CD4-positive, alpha-beta T cell treated with Interleukin-17A for 1 hour (primary cell): ENCODE data around the gene HACE1.
"Not testable (repeated sequence)": the region's sequence is repeated elsewhere in the genome, so short reads cannot be mapped to it uniquely, and the experiment has no call there.

Source experiments
- DNase-seq: peaks from one replicate; pipeline ENCODE4 v3.0.0-alpha.2; 2020

Gene HACE1

DNA sequence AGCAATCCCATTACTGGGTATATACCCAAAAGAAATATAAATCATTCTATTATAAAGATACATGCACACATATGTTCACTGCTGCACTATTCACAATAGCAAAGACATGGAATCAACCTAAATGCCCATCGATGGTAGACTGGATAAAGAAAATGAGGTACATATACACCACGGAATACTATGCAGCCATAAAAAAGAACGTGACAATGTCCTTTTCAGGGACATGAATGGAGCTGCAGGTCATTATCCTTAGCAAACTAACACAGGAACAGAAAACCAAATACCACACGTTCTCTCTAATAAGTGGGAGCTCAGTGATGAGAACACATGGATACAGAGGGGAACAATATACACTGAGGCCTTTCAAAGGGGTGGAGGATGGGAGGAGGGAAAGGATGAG, 38.9 kb downstream of the HACE1 start:
- DNase-seq: not testable (repeated sequence)

DNA sequence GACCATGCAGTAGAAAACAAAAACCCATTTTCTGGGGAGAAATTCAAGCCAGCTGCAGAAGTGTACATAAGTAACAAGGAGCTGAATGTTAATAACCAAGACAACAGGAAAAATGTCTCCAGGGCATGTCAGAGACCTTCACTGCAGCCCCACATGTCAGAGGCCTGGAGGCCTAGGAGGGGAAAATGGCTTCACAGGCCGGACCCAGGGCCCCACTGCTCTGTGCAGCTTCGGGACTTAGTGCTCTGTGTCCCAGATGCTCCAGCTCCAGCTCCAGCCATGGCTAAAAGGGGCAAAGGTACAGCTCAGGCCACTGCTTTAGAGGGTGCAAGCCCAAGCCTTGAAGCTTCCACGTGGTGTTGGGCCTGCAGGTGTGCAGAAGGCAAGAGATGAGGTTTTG, 43.6 kb downstream of the HACE1 start:
- no peak for DNase-seq

GRCh38 chr6:104814743-104815142, 45.0 kb downstream of the HACE1 start:
- no peak for DNase-seq

DNA sequence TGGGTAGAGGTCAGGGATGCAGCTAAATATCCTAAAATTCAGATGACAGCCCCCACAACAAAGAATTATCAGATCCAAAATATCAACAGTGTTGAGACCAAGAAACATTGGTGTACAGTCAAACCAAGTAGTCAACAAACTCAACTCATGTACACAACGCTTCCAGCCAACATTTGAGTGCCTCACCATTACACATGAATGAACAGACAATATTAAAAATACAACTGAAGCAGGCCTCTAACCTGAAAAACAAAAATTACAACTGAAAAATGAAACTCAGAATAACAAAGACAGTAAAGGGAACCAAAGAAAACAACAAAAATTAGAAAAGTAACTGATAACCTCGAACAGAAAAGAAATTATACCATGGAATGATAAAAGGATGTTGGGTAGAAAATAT, 46.2 kb downstream of the HACE1 start:
- DNase-seq: no peak

DNA sequence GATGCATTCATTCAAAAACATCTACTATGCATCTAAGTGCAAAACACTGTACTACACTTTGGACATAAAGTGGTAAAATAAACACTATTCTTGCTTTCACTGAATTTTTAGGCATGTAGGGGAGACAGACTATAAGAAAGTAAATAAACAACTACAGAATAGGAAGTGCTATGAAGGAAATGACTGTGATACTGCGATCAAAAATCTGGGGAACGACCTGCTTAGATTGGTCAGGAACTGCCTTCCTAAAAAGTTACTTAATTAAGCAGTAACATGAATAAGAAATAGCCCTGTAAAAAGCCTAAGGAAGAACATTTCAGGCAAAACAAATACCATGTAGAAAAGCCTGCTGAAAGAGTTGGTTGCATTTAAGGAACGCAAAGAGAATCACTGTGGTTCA, 50.6 kb downstream of the HACE1 start:
- no peak for DNase-seq

DNA sequence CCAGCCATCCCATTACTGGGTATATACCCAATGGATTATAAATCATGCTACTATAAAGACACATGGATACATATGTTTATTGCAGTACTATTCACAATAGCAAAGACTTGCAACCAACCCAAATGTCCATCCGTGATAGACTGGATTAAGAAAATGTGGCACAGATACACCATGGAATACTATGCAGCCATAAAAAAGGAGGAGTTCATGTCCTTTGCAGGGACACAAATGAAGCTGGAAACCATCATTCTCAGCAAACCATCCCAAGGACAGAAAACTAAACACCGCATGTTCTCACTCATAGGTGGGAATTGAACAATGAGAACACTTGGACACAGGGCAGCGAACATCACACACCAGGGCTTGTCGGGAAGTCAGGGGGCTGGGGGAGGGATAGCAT, 54.4 kb downstream of the HACE1 start:
- not testable (repeated sequence) for DNase-seq

DNA sequence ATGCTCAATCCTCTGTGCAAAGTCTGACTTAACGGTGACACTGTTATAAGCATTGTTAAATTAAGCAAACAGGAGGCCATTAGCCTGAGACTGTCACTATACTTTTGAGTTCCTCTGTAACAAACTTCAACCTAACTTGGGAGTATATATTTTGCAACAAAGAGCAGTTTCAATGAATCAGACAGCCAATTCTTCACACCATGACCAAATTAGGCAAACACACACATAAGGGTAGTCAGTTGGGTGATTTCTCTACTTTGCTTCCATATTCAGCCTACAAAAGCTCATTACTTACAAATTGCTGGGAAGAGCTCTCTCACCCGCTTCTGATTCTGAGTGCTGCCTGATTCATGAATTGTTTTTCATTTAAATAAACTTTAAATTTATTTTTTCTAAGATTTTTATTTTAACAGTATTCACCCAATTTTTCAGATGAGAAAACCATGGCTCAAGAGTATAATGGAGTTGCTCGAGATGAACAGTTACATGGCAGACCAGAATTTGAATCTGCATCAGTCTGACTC, 60.5 kb downstream of the HACE1 start:
- DNase-seq: no peak

GRCh38 chr6:104796031-104796785, 63.5 kb downstream of the HACE1 start:
- no peak for DNase-seq

GRCh38 chr6:104795363-104795762, 64.4 kb downstream of the HACE1 start:
- no peak for DNase-seq

GRCh38 chr6:104789770-104790190, 69.9 kb downstream of the HACE1 start:
- peak; percentile 49 for DNase-seq

- DNase-seq: peak; percentile 15
Observed at GRCh38 chr6:104788400-104788799, 71.3 kb downstream of the HACE1 start.

- no peak for DNase-seq
Observed at GRCh38 chr6:104787305-104787704, 72.4 kb downstream of the HACE1 start.

- DNase-seq: no peak
Observed at GRCh38 chr6:104784884-104785283, 74.8 kb downstream of the HACE1 start.

- peak; percentile 50 for DNase-seq
Observed at GRCh38 chr6:104771258-104771832, 88.4 kb downstream of the HACE1 start.

GRCh38 chr6:104768906-104769305, 90.8 kb downstream of the HACE1 start:
- no peak for DNase-seq

DNA sequence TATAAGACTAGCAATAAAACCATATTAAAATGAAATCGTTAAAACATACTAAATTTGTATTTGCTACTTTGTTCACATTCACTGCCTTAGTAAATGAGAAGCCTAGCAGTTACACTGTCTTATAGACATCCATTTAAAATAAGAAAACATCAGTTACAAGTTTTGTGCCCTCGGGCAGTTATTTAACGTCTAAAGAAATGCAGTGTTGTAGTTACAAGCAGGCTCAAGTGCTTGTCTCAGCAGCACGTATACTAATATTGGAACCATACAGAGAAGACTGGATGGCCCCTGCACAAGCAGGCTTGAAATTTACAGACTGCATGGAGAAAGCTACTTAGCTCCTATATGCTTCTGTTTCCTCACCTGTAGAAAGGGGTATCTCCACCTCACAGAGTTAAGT, 93.1 kb downstream of the HACE1 start:
- DNase-seq: no peak

- no peak for DNase-seq
Observed at GRCh38 chr6:104754788-104755409, 104.8 kb downstream of the HACE1 start.

- no peak for DNase-seq
Observed at GRCh38 chr6:104753251-104753650, 106.5 kb downstream of the HACE1 start.

DNA sequence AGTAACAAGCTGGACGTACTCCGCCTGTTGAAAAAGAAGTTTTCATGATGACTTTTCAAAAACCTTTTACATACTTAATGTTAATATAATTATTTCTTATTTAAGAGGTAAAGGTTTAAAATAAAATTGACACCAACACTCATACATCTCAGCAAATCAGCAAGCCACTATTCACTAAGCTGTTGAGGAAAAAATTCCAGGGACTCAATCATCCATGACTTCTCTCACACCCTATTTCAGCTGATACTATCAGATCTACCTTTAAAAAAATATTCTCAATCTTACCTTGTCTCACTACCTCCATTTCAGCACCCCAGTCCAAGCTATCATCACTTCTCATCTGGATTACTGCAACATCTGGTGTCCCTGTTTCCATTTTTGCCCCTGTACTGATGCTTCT, 109.3 kb downstream of the HACE1 start:
- DNase-seq: no peak

DNA sequence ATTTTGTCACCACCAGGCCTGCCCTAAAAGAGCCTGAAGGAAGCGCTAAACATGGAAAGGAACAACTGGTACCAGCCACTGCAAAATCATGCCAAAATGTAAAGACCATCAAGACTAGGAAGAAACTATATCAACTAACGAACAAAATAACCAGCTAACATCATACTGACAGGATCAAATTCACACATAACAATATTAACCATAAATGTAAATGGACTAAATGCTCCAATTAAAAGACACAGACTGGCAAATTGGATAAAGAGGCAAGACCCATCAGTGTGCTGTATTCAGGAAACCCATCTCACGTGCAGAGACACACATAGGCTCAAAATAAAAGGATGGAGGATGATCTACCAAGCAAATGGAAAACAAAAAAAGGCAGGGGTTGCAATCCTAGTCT, 120.6 kb downstream of the HACE1 start:
- DNase-seq: not testable (repeated sequence)

DNA sequence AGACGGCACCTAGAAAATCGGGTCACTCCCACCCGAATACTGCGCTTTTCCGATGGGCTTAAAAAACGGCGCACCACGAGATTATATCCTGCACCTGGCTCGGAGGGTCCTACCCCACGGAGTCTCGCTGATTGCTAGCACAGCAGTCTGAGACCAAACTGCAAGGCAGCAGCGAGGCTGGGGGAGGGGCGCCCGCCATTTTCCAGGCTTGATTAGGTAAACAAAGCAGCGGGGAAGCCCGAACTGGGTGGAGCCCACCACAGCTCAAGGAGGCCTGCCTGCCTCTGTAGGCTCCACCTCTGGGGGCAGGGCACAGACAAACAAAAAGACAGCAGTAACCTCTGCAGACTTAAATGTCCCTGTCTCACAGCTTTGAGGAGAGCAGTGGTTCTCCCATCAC, 122.2 kb downstream of the HACE1 start:
- DNase-seq: not testable (repeated sequence)

DNA sequence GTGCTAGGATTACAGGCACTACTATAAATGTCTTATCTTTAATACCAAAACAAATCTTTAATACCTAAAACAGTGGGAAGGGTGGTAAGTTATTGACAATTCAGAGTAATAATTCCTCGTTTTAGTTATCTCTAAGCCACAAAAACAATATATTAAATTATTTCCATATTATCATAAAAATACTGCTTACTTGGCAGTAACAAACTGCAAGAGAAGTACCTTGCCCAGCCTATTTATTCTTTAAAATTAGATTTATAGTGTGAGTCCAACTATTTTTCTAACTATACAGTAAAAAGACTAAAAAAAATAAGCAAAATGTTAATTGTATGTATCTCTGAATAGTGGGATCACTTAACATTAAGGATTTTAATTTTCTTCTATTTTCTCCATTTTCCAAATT, 123.2 kb downstream of the HACE1 start:
- DNase-seq: no peak

- DNase-seq: no peak
Observed at GRCh38 chr6:104730450-104730849, 129.3 kb downstream of the HACE1 start.

GRCh38 chr6:104729433-104729832, 130.3 kb downstream of the HACE1 start:
- DNase-seq: no peak
